Endothelial cell (in vitro differentiated cells): ENCODE results near the gene CDA. TPM values are rescaled to one million over a fixed set of nuclear protein-coding genes. Genes with fewer than 3 reads are reported as not detected.

Experiments used
- DNase-seq: peaks from one replicate; pipeline ENCODE4 v3.0.0; 2021; ENCODE audit warnings: low spot score
- H3K27ac Mint-ChIP-seq: one replicate; pipeline ENCODE4 v1.8.0; 2021; ENCODE audit warnings: mixed read lengths, inconsistent platforms; ENCODE audit not compliant: unreplicated experiment
- H3K27me3 Mint-ChIP-seq: one replicate; pipeline ENCODE4 v1.8.0; 2021; ENCODE audit warnings: mild to moderate bottlenecking, moderate library complexity, mixed read lengths, inconsistent platforms; ENCODE audit not compliant: unreplicated experiment
- H3K36me3 Mint-ChIP-seq: one replicate; pipeline ENCODE4 v1.8.0; 2021; ENCODE audit warnings: mild to moderate bottlenecking, low read depth, mixed read lengths, inconsistent platforms; ENCODE audit not compliant: unreplicated experiment
- H3K4me1 Mint-ChIP-seq: one replicate; pipeline ENCODE4 v1.8.0; 2021; ENCODE audit warnings: mild to moderate bottlenecking, mixed read lengths, inconsistent platforms; ENCODE audit not compliant: unreplicated experiment
- H3K4me3 Mint-ChIP-seq: one replicate; pipeline ENCODE4 v1.8.0; 2021; ENCODE audit warnings: mild to moderate bottlenecking, mixed read lengths, inconsistent platforms; ENCODE audit not compliant: unreplicated experiment
- H3K9me3 Mint-ChIP-seq: one replicate; pipeline ENCODE4 v1.8.0; 2021; ENCODE audit warnings: mixed read lengths, inconsistent platforms; ENCODE audit not compliant: unreplicated experiment
- CTCF ChIP-seq: fragments of 200-600 bp; sonication (generic); IDR thresholded peaks from one replicate; pipeline ENCODE4 v1.5.0; 2021; ENCODE audit warnings: antibody characterized with exemption; ENCODE audit not compliant: unreplicated experiment
- total RNA-seq: library from RNA; stranded (reverse); fragmentation: NEBNext Ultra II Directional; extraction: Animal tissue kit (Norgen Biotek cat#: 25700); gene quantifications from one replicate; pipeline ENCODE4 v1.2.1, GENCODE V29; 2021; ENCODE audit not compliant: unreplicated experiment

CDA gene
- total RNA-seq, 1 donor from 2014 or later = 1.1 TPM

- DNase-seq = no peak
- no peaks in the 10 kb centered on the region for H3K9me3 Mint-ChIP-seq
- no peaks in the 10 kb centered on the region for H3K36me3 Mint-ChIP-seq
- H3K4me1 Mint-ChIP-seq = peaks cover 6% of the 10 kb centered on the region
- no peak overlapping the region for H3K27ac Mint-ChIP-seq
- H3K27me3 Mint-ChIP-seq = peaks cover 6% of the 10 kb centered on the region
- no peak overlapping the region for H3K4me3 Mint-ChIP-seq
- TF ChIP-seq CTCF = no peak
These were observed 7.2 kb downstream of the CDA start for GRCh38 chr1:20596106-20596505.

- Mint-ChIP-seq H3K9me3 (no peaks in the 10 kb centered on the region), H3K27ac (no peak overlapping the region), H3K4me1 (peaks cover 6% of the 10 kb centered on the region), H3K4me3 (no peak overlapping the region), H3K27me3 (peaks cover 4% of the 10 kb centered on the region), H3K36me3 (no peaks in the 10 kb centered on the region)
- no peak for TF ChIP-seq CTCF
- DNase-seq = no peak
These were observed 8.8 kb downstream of the CDA start for GRCh38 chr1:20597650-20598049.

- peaks cover 10% of the 10 kb centered on the region for H3K4me1 Mint-ChIP-seq
- peaks cover 3% of the 10 kb centered on the region for H3K27me3 Mint-ChIP-seq
- no peak overlapping the region for H3K4me3 Mint-ChIP-seq
- H3K36me3 Mint-ChIP-seq = no peaks in the 10 kb centered on the region
- no peak for DNase-seq
- H3K27ac Mint-ChIP-seq = no peak overlapping the region
- H3K9me3 Mint-ChIP-seq = no peaks in the 10 kb centered on the region
- no peak for TF ChIP-seq CTCF
These were observed 11.3 kb downstream of the CDA start for GRCh38 chr1:20600156-20600555.

- Mint-ChIP-seq H3K9me3 (no peaks in the 10 kb centered on the region), H3K36me3 (no peaks in the 10 kb centered on the region), H3K27ac (no peak overlapping the region), H3K27me3 (peaks cover 3% of the 10 kb centered on the region), H3K4me3 (no peak overlapping the region), H3K4me1 (peaks cover 10% of the 10 kb centered on the region)
- TF ChIP-seq CTCF = no peak
- no peak for DNase-seq
These were observed 12.4 kb downstream of the CDA start for GRCh38 chr1:20601129-20601825.

- peaks cover 7% of the 10 kb centered on the region for H3K4me1 Mint-ChIP-seq
- H3K27ac Mint-ChIP-seq = no peak overlapping the region
- no peak for TF ChIP-seq CTCF
These were observed 14.1 kb downstream of the CDA start for GRCh38 chr1:20602851-20603450.

More at GRCh38 chr1:20602851-20603450, 14.1 kb downstream of the CDA start:
- Mint-ChIP-seq H3K36me3 (no peaks in the 10 kb centered on the region), H3K9me3 (no peaks in the 10 kb centered on the region), H3K4me3 (no peak overlapping the region), H3K27me3 (peaks cover 3% of the 10 kb centered on the region)
- no peak for DNase-seq
